Measurements from ENCODE around the gene CDCA7.
"Not testable (repeated sequence)": the region's sequence is repeated elsewhere in the genome, so short reads cannot be mapped to it uniquely, and the experiment has no call there.

The CDCA7 gene

DNA sequence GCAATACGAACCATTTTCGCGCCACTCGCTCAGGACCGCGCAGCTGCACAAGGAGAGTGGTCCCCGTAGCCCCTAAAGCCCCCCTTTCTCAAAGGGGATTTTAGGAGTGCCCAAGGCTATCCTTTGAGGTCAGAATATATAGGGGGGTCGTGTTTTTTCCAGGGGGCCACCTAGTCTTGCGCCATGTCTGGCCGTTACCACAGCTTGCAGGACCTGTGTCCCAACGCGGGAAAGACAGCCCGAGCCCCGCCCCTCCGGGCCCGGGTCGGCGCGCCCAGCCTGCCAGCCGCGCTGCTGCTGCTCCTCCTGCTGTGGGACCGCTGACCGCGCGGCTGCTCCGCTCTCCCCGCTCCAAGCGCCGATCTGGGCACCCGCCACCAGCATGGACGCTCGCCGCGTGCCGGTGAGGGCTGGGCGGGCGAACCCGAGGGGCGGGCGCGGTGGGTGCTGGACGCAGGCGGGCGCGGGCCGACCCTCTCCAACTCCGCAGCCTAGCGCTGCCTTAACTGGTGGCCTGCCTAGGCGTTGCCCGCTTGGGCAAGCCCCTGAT, at the start of gene CDCA7:
Gene CDCA7 (plus strand): TSS at position 291 of the 550 bp plus-strand sequence. CDS start 92 bp downstream, at position 383.
- peak; percentile 89 for DNase-seq

DNA sequence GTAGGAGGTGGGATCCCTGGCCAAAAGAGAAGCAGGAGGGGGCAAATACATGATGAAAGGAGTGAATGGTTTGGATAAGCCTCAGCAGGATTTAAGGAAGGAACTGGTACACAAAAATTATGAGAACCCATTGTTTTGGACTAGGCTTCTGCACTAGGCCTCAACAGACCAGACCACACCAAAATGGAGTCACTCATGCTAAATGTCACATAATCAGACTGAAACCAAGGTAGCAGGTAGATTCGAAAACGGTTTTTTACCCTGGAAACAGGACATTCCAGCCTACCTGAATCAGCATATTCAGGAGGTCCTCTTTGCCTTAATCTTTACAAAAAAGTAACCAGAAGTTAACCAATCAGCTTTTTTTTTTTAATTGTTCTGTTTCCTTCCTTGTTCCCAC, 49.4 kb upstream of the CDCA7 start:
- DNase-seq = no peak

DNA sequence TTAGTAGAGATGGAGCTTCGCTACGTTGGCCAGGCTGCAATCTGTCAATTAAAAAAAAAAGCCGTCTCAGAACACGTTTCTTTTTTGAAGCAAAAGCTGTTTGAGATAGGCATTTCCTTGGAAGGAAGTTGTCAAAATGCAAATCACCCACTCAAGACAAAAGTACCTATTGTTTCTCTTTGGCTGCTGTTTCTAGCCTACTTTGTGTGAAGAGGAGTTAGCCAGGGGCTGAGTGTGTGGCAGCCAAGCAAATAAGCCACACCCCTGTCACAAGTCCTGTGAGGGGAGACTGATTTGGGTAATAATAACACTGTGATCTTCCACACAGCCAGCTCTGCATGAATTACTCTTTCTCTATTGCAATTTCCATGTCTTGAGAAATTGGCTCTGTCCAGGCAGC, 47.4 kb upstream of the CDCA7 start:
- no peak for DNase-seq

DNA sequence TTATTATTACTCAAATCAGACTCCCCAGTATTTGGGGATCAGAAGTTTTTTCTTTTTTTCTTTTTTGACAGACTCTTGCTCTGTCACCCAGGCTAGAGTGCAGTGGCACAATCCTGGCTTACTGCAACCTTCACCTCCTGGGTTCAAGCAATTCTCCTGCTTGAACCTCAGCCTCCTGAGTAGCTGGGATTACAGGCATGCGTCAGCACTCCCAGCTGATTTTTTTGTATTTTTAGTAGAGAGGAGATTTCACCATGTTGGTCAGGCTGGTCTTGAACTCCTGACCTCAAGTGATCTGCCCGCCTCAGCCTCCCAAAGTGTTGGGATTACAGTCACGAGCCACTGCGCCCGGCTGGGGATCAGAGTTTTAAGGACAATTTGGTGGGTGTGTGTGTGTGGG, 45.3 kb upstream of the CDCA7 start:
- not testable (repeated sequence) for DNase-seq

DNA sequence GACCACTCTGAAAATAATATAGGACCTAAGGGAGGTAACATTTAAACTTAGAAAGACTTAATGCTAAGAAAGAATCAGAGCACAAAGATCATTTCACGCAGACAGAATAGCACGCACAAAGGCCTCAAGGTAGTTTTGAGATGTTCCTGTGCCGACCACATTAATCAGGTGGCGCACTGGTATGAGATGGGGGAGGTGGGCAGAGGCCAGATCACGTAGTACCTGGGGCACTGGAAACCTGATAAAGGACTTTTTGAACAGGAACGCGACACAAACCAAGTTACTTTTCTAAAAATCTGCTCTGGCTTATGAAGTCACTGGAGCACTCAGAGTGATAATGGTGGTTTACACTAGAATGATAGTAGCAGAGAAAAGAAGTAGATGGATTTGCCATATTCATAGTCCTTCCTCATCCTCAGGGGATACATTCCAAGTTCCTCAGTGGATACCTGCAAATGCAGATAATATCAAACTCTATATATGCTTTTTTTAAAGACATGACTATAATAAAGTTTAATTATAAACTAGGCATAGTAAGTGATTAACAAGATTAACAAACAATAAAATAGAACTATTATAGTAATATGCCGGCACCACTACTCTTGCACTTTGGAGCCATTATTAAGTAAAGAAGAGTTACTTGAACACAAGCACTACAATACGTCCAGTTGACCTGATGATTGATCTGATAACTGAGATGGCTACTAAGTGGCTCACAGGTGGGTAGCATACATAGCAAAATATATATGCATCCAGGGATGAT, 42.6 kb upstream of the CDCA7 start:
- DNase-seq = no peak

DNA sequence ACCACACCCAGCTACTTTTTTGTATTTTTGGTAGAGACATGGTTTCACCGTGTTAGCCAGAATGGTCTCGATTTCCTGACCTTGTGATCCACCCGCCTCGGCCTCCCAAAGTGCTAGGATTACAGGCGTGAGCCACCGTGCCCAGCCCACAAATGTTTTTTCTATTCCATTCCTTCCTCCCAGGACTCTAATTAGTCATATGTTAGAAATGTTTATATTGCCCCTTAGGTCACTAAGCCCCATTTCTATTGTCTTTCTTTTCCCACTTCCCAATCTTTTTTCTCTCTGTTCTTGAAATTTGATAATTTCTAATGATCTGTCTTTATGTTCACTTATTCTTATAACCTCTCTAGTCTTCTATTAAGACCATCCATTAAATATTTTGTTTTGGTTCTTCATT, 31.3 kb upstream of the CDCA7 start:
- no peak for DNase-seq

DNA sequence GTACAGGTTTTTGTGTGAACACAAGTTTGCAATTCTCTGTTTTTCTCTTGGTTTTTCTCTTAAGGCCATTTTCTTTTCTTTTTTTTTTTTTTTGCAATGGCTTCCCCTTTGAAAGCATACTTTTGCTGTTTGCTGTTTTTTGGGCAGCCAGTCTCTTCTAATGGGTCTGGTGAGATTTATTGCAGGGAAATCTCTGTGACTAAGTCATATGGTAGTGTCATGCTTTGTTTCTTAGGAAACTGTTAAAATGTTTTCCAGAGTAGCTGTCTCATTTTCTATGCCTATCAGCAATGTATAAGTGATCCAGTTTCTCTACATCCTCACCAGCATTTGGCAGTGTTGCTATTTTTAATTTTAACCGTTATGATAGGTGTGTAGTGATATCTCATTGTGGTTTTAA, 27.9 kb upstream of the CDCA7 start:
- no peak for DNase-seq

DNA sequence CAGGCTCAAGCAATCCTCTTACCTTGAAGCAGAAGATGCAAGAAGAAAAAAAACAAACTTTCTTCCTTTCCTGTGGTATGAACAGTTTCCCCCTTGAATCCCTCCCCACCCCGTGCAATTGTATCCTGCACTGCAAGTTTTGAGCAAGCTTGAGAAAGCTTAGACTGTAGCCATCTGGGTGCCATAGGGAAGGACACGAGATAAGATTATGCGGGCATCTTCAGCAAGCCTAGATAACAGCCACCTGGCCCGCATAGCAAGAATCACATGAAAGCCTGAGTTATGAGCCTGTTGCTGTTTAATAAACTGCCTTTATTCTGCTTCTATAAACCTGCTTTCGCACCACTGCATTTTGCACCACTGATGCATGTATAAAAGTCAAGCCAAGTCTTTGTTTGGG, 27.3 kb upstream of the CDCA7 start:
- DNase-seq = no peak

DNA sequence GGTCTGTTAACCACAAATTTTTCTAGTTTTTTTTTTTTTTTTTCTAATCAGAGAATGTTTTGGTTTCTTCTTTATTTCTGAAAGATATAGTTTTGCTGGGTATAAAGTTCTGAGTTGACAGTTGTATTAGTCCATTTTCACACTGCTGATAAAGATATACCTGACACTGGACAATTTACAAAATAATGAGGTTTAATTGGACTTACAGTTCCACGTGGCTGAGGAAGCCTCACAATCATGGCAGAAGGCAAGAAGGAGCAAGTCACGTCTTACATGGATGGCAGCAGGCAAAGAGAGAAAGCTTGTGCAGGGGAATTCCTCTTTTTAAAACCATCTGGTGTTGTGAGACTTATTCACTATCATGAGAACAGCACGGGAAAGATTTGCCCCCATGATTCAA, 21.7 kb upstream of the CDCA7 start:
- not testable (repeated sequence) for DNase-seq

DNA sequence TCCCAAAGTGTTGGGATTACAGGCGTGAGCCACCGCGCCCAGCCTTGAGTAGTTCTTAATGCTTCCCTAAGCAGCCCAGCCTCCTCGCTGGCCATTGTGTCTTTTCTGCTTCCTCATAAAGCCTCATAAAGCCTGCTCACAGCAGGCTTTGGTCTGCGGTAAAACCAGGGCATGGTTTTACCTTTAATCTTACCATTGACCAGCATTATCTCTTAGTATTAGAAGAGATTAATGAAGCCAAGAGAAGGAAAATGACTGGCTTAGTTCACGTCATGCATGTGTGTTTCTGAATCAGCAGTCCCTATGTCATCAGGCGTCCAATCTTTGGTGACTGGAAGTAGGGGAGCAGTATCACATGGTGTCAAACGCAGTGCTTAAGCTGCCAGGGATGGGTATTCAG, 14.9 kb upstream of the CDCA7 start:
- DNase-seq = no peak

DNA sequence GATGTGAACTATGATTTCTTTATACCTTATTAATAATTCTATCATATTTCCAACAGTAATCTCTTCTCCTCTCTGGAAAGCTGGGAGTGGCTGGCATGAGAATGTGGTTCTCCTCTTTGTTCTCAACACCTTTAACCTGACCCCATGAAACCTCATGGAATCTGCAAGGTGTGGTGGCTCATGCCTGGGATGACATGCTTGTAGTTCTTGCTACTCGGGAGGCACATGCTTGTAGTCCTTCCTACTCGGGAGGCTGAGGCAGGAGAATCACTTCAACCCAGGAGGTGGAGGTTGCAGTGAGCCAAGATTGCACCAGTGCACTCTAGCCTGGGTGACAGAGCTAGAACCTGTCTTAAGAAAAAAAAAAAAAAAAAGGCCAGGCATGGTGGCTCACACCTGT, 10.8 kb upstream of the CDCA7 start:
- no peak for DNase-seq

DNA sequence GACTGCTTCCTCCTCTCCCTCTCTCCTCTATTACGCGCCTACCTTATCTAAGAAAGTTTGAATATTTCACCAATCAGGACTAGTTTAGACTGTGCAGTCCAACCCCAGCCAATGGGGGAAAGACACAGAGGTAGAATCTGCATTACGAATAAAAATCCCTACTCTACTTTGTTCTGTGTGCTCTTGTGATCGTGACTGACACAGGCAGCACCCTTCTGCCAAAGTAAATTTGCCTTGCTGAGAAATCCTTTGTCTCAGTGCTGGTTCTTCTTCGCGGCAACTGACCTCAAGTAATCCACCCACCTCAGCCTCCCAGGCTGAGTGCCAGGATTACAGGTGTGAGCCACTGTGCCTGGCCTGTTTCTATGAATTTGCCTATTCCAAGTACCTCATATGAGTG, 8.6 kb upstream of the CDCA7 start:
- no peak for DNase-seq

DNA sequence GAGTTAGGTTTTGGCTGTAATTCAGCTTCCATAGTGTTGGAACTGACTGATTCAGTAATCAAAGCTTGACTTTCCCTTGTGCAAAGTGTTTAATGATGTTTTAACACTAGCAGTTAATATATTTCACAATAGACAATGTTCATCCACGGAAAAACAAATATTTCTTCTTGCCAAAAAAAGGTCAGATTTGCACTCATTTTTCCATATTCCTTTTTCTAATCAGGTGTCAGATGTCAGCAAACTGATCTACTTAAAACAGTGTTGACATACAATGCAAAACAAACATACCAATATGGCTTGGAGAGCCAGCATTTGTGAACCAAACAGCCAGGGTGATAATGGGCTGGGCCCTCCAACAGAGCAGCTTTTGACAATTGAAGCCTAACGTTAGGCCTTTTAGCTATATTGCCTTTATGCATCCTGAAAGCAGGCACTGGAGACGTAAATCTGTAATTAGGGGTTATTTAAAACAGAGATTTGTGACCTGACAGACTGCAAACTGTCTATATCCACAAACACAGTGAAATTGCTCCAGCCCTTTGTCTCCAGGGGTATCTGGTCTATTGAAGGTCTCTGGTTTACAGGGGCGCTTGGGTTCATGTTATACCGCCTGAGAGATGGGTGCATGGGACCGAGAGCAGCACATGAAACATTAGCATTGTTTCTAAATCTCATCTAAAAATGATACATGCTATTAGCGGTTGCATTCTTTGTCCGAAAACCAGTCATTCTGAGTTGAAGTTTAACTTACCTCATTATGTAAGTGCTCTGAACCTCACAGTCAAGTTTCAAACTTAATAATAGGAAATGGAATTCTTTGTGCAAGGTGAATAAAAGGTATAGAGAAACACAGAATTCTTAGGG, 7.1 kb upstream of the CDCA7 start:
- DNase-seq = no peak

DNA sequence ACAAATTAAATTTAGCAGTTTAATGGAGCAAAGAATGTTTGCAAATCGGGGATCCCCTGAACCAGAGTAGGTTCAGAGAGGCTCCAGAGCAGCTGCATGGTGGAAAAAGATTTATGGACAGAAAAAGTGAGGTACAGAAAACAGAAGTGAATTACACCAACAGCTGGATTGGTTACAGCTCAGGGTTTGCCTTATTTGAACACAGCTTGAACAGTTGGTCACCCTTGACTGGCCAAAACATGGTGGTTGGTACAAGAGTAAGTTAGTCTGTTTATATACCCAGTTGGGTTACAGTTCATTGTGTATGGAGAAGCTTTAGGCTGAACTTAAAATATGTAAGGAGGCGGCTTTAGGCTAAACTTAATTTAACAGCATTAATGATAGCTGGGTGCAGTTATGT, 5.4 kb upstream of the CDCA7 start:
- DNase-seq = no peak

DNA sequence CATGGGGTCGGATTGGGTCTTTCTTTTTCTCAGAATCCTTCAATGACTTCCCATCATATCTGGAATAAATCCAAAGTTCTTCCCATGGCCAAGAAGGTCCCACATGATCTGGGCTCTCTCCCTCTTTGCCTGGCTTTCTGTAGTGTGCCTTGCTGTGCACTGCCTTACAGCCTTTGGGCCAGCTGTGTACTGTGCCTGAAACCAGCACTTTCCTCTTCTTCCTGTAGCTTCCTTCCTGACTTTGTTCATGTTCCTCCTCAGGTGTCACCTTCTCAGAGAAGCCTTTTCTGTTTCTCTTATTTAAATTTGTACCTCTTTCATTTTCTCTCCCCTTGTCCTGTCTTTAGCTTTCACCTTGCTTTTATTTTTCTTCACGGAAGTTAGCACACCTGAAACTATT, 4.3 kb upstream of the CDCA7 start:
- DNase-seq = no peak

DNA sequence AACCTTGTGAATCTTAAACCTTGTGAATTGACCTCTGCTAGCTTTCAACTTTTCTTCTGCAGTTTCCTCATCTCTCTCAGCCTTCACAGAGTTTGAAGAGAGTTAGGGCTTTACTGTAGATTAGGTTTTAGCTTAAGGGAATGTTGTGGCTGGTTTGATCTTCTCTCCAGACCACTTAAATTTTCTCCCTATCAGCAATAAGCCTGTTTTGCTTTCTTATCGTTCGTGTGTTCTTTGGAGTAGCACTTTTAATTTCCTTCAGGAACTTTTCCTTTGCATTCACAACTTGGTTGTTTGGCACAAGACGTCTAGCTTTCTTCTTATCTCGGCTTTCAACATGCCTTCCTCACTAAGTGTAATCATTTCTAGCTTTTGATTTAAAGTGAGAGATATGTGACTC, 2.8 kb upstream of the CDCA7 start:
- DNase-seq = no peak

DNA sequence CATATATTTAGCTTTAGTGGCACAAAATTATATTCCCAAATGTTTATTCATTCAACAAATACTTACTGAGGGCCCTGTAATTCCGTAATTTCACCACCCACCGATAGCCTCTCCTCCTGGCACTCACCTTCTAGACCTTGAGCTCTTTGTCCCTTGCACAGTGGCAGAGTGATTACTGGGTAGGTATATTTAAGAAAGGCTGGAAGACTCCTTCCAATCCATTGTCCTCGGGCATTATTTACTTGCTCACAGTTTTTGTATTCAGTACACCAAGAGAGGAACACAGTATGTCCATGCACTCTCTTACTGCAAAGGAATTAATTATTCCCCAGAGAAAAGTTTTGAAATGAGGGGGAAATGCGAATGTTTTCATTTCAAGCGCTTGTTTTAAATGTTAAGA, 1.1 kb upstream of the CDCA7 start:
- DNase-seq = no peak

DNA sequence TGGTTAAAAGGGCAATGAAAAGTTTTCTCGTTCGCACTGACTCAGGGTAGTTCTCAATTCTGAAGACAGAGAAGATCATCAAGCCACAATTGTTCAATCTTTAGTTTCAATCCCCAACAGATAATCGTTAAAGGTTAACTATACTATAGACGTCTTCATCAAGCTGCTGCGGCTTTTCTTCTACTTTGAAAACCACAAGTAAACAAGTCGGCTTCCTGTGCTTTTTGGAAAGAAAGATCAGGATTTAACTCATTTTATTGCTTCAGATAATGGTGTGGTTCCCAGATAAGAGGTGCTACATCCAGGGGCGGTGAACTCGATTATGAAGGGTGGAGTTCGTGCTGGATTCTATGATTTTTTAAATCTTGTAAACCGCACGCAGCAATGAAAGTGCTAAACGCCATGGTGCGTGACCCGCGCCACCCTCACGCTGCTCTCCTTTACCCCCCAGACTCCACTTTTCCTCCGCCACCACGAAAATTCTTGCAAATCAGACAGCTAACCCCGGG, 545 bp upstream of the CDCA7 start:
- DNase-seq = no peak

DNA sequence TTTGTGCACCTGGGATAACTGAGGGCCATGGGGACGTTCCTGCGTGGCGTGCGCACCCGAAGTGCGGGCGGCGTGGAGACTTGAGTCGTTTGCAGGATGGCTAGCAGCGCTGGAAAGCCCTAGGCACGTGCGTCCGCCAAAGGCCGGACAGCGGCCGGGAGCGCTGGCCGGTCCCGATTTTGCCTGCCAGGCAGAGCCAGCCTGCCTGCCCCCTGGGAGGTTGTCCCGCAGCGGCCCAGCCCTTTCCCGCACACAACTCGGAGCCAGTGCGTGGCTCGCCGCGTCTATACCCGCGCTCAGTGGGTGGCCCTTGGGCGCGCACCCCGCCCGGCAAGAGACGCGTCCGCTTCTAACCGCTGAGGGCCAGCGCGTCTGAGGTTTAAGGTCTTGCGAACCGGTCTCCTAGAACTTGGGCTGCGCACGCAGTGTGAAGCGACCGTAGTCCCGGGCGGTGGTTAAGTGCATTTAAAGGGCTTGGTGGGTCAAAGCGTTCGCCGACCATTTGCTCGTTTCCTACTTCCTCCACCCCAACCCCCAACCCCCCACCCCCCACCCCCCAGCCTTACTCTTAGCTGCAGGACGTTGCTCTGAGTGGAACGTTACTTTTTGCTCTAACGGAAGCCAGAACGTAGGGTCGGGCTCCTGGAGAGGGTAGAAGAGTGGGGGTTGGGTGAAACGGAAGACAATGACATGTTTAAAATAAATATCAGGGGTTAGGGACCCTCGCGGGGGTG, 627 bp downstream of the CDCA7 start:
- peak; percentile 59 for DNase-seq

DNA sequence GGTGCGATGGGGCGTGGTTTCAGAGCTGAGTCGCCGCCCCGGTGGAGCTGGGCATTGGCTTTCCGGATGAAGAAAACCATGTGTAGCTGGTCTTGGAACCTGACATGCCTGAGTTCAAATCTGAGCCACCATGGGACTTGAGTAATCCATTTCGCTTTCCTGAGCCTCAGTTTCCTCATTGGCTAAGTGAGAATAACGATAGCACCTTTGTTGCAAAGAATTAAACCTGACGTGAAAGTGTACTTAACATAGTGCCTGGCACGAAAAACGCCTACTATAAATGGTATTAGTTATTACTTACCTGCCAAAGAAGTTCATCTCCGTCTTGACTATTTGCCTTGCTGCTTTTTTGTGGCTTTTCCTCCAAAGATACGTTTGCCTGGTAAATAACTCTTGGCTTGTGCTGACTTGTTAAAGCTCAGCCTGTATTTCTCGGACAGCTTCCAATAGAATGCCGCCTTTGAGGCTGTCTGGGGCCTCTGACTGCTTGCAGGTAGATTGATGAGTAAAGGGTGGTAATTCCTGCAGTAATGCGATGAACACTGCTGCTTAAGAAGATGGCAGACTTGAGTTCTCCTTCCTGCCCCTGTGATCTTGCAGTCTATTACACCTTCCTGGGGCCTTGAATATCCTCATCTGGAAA, 1.3 kb downstream of the CDCA7 start:
- no peak for DNase-seq

DNA sequence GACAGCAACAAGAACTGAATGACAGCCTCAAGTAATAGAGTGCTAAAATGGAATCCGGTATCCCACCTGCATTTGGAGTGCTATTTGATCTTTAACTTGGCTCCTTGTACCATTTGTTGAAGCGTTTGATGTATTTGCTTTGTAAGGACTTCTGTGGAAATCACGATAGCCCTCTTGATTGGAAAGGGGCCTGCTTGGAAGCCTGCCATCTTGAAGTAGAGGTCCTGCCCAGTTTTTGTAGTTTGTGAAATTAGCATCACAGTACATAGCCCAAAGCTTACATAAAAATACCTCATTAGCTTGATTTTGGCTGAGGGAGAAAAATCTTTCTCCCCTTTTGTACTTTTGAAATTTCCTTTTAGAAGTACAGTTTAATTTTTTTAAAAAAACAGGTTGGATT, 2.7 kb downstream of the CDCA7 start:
- DNase-seq = no peak

DNA sequence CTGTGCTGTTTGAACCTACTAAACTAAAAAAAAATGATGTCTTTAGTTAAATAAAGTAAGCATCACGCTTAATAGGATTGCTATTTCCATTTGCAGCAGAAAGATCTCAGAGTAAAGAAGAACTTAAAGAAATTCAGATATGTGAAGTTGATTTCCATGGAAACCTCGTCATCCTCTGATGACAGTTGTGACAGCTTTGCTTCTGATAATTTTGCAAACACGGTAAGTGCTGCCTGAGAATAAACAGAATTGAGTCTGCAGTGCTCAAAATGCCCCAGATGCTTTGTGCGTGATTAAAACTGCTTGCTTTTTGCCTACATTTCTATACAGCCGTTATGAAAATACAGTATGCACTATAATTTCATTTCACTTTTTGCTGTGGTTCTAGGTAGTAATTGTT, 3.9 kb downstream of the CDCA7 start:
- no peak for DNase-seq

DNA sequence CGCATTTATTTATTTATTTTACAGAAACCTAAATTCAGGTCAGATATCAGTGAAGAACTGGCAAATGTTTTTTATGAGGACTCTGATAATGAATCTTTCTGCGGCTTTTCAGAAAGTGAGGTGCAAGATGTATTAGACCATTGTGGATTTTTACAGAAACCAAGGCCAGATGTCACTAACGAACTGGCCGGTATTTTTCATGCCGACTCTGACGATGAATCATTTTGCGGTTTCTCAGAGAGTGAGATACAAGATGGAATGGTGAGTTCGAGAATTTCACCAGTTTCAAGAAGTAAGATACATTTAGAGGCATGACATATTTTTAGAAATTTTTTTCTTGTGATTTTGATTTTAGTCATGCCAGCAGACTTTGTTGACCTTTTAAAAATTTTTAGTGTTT, 4.6 kb downstream of the CDCA7 start:
- DNase-seq = no peak
